H1 (cell line): ENCODE measurements around the gene GALNTL6. TPM values are rescaled to one million over a fixed set of nuclear protein-coding genes. Genes with fewer than 3 reads are reported as not detected.
A peak's percentile ranks its signal among the peaks of the same experiment; 100 is the strongest.

Source experiments
- CTCF ChIA-PET: fragments of 300-600 bp; sonication (Branson Sonifier 250); formaldehyde crosslinking; loops from one replicate; lab custom pipeline; 2021; ENCODE audit not compliant: partially characterized antibody; lab: Charles Lee
- POLR2A ChIA-PET: fragments of 300-600 bp; sonication (Branson Sonifier 250); formaldehyde crosslinking; loops from one replicate; lab custom pipeline; 2021; ENCODE audit warnings: inconsistent platforms; ENCODE audit not compliant: partially characterized antibody; lab: Charles Lee
- DNase-seq, 2 experiments: peaks; one replicate each; pipeline versions ENCODE4 v3.0.0 to v3.0.0-alpha.2; 2010 to 2022; ENCODE audit warnings: low spot score in 2 of 2, low read depth in 1 of 2, mixed read lengths in 1 of 2
- FAIRE-seq: peaks from 2 replicates; lab custom pipeline; 2011; peaks lifted over from hg19 to GRCh38; lab: Jason Lieb, UNC
- H2AFZ ChIP-seq: 2 replicates; pipeline ENCODE4 v1.8.1; 2012; ENCODE audit warnings: low read length, inconsistent platforms
- H2AK5ac ChIP-seq: 2 replicates; pipeline ENCODE4 v1.6.1; 2013; ENCODE audit warnings: low read depth, low read length
- H2BK120ac ChIP-seq: replicated peaks from 2 replicates; pipeline ENCODE3; 2013; ENCODE audit warnings: low read depth, low read length, inconsistent platforms
- H2BK12ac ChIP-seq: 2 replicates; pipeline ENCODE4 v1.6.1; 2013; ENCODE audit warnings: low read depth, low read length
- H2BK15ac ChIP-seq: 2 replicates; pipeline ENCODE4 v1.6.1; 2013; ENCODE audit warnings: low read length
- H2BK20ac ChIP-seq: 2 replicates; pipeline ENCODE4 v1.6.1; 2013; ENCODE audit warnings: low read length
- H2BK5ac ChIP-seq: 2 replicates; pipeline ENCODE4 v1.6.1; 2013; ENCODE audit warnings: low read depth, low read length
- H3K14ac ChIP-seq: 2 replicates; pipeline ENCODE4 v1.6.1; 2013; ENCODE audit warnings: inconsistent platforms; ENCODE audit not compliant: insufficient read length
- H3K18ac ChIP-seq: 2 replicates; pipeline ENCODE4 v1.6.1; 2013; ENCODE audit warnings: low read length; ENCODE audit errors: extremely low read depth
- H3K23ac ChIP-seq: 2 replicates; pipeline ENCODE4 v1.6.1; 2013; ENCODE audit warnings: inconsistent platforms; ENCODE audit not compliant: insufficient read length
- H3K23me2 ChIP-seq: 2 replicates; pipeline ENCODE4 v1.6.1; 2013; ENCODE audit warnings: low read depth, low read length
- H3K27ac ChIP-seq: 2 replicates; pipeline ENCODE4 v1.6.1; 2011; ENCODE audit warnings: low read depth, low read length, inconsistent platforms
- H3K27me3 ChIP-seq, 4 experiments: replicated peaks in 1 of 4; 1 replicate in 1 of 4; 2 replicates in 3 of 4; pipeline versions ENCODE4 v1.6.1 to v1.8.1; 2011 to 2013; ENCODE audit warnings: low read length in 3 of 4, mild to moderate bottlenecking in 3 of 4, inconsistent platforms in 2 of 4, mixed read lengths in 2 of 4, moderate library complexity in 1 of 4; ENCODE audit not compliant: control insufficient read depth in 3 of 4, insufficient read depth in 3 of 4; ENCODE audit errors: extremely low read depth in 1 of 4
- H3K36me3 ChIP-seq, 4 experiments: 2 replicates each; pipeline versions ENCODE4 v1.6.1 to v1.8.1; 2011 to 2013; ENCODE audit warnings: mild to moderate bottlenecking in 4 of 4, low read length in 3 of 4, moderate library complexity in 2 of 4, control low read depth in 1 of 4, inconsistent platforms in 1 of 4; ENCODE audit not compliant: insufficient read depth in 4 of 4, control insufficient read depth in 2 of 4
- H3K4ac ChIP-seq: replicated peaks from 2 replicates; pipeline ENCODE3; 2013; ENCODE audit warnings: low read length, low read depth, mixed read lengths, inconsistent platforms; ENCODE audit not compliant: insufficient read length
- H3K4me1 ChIP-seq, 4 experiments: replicated peaks in 1 of 4; 1 replicate in 1 of 4; 2 replicates in 3 of 4; pipeline versions ENCODE4 v1.6.1 to v1.8.1; 2011 to 2013; ENCODE audit warnings: low read length in 3 of 4, inconsistent platforms in 2 of 4, mixed read lengths in 1 of 4; ENCODE audit not compliant: insufficient read depth in 4 of 4, control insufficient read depth in 3 of 4
- H3K4me2 ChIP-seq, 2 experiments: 2 replicates each; pipeline versions ENCODE4 v1.6.1 to v1.8.1; 2011 to 2013; ENCODE audit warnings: low read depth in 2 of 2, low read length in 2 of 2, control low read depth in 1 of 2, inconsistent platforms in 1 of 2, mild to moderate bottlenecking in 1 of 2; ENCODE audit not compliant: insufficient read depth in 1 of 2
- H3K4me3 ChIP-seq, 4 experiments: fragments of 200-600, 300-600 bp in 1 of 4; sonication (generic), shearing (Covaris generic), sonication (Bioruptor Twin) in 1 of 4; 2 replicates each; pipeline versions ENCODE4 v1.5.1 to v1.8.1; 2011 to 2016; ENCODE audit warnings: low read length in 4 of 4, low read depth in 3 of 4, control low read depth in 2 of 4, inconsistent platforms in 2 of 4, mild to moderate bottlenecking in 2 of 4, mixed read lengths in 1 of 4, moderate library complexity in 1 of 4; ENCODE audit not compliant: insufficient read depth in 2 of 4; ENCODE audit errors: extremely low read depth in 1 of 4
- H3K56ac ChIP-seq: replicated peaks from 2 replicates; pipeline ENCODE3; 2013; ENCODE audit warnings: low read depth, mild to moderate bottlenecking, mixed read lengths, low read length, inconsistent platforms; ENCODE audit not compliant: insufficient read length
- H3K79me1 ChIP-seq: 2 replicates; pipeline ENCODE4 v1.6.1; 2013; ENCODE audit warnings: low read depth, low read length, control low read depth
- H3K79me2 ChIP-seq, 2 experiments: 2 replicates each; pipeline versions ENCODE4 v1.6.1 to v1.8.1; 2012 to 2013; ENCODE audit warnings: low read length in 2 of 2, mild to moderate bottlenecking in 2 of 2, inconsistent platforms in 1 of 2; ENCODE audit not compliant: insufficient read depth in 2 of 2, control insufficient read depth in 1 of 2
- H3K9ac ChIP-seq, 4 experiments: replicated peaks in 1 of 4; 1 replicate in 1 of 4; 2 replicates in 3 of 4; pipeline versions ENCODE4 v1.6.1 to v1.8.1; 2011 to 2013; ENCODE audit warnings: low read depth in 3 of 4, low read length in 3 of 4, control low read depth in 2 of 4, mild to moderate bottlenecking in 2 of 4, moderate library complexity in 2 of 4, inconsistent platforms in 1 of 4; ENCODE audit errors: extremely low read depth in 1 of 4
- H3K9me3 ChIP-seq, 2 experiments: 2 replicates each; pipeline versions ENCODE4 v1.6.1 to v1.8.1; 2012 to 2013; ENCODE audit warnings: mild to moderate bottlenecking in 2 of 2, moderate library complexity in 2 of 2, control low read depth in 1 of 2, inconsistent platforms in 1 of 2, low read depth in 1 of 2, low read length in 1 of 2, mixed read lengths in 1 of 2; ENCODE audit not compliant: insufficient read depth in 2 of 2
- H4K20me1 ChIP-seq, 2 experiments: replicated peaks in 1 of 2; 2 replicates each; pipeline versions ENCODE3 to v1.8.1; 2011 to 2013; ENCODE audit warnings: inconsistent platforms in 2 of 2, low read length in 2 of 2, mild to moderate bottlenecking in 1 of 2; ENCODE audit not compliant: insufficient read depth in 2 of 2, control insufficient read depth in 1 of 2
- H4K5ac ChIP-seq: 2 replicates; pipeline ENCODE4 v1.6.1; 2013; ENCODE audit warnings: low read length, low read depth, mixed read lengths, inconsistent platforms; ENCODE audit not compliant: insufficient read length
- H4K8ac ChIP-seq: 2 replicates; pipeline ENCODE4 v1.8.0; 2013; ENCODE audit warnings: mild to moderate bottlenecking, moderate library complexity, low read length, inconsistent platforms; ENCODE audit not compliant: insufficient read depth; ENCODE audit errors: extremely low read depth
- H4K91ac ChIP-seq: replicated peaks from 2 replicates; pipeline ENCODE3; 2013; ENCODE audit warnings: low read length, mixed read lengths, inconsistent platforms; ENCODE audit not compliant: insufficient read length
- CTBP2 ChIP-seq: IDR thresholded peaks from 2 replicates; pipeline ENCODE4 v1.7.0; 2011; ENCODE audit warnings: borderline replicate concordance, mild to moderate bottlenecking, moderate library complexity, mixed read lengths, low read length; ENCODE audit not compliant: insufficient read depth, insufficient read length
- E2F6 ChIP-seq: IDR thresholded peaks from 2 replicates; pipeline ENCODE4 v1.6.1; 2012; ENCODE audit warnings: inconsistent platforms
- EZH2 ChIP-seq: fragments of 200-600 bp; sonication (generic); IDR thresholded peaks from 2 replicates; pipeline ENCODE4 v1.7.1; 2012; ENCODE audit warnings: low read depth, mild to moderate bottlenecking, moderate library complexity, low read length, inconsistent platforms; ENCODE audit not compliant: severe bottlenecking
- MAFK ChIP-seq: IDR thresholded peaks from 2 replicates; pipeline ENCODE4 v1.6.1; 2012; ENCODE audit warnings: low read depth, mild to moderate bottlenecking, improper control_type of control experiment, low read length
- MAX ChIP-seq: IDR thresholded peaks from 2 replicates; pipeline ENCODE4 v1.6.1; 2012; ENCODE audit warnings: inconsistent platforms
- TEAD4 ChIP-seq: IDR thresholded peaks from 2 replicates; pipeline ENCODE4 v1.6.1; 2012; ENCODE audit warnings: low read depth, low read length, inconsistent platforms, mixed read lengths
- USF2 ChIP-seq: IDR thresholded peaks from 2 replicates; pipeline ENCODE4 v1.6.1; 2011; ENCODE audit warnings: low read length, improper control_type of control experiment
- YY1 ChIP-seq: IDR thresholded peaks from 2 replicates; pipeline ENCODE4 v1.6.1; 2011; ENCODE audit warnings: low read depth, mild to moderate bottlenecking, low read length
- WGBS, 2 experiments: shearing (Covaris generic) in 1 of 2; methylation state at CpG; one replicate each; pipeline versions ENCODE4 v1.1.6 to v1.1.7; 2013 to 2015; ENCODE audit warnings: low lambda C conversion rate in 2 of 2, mixed read lengths in 2 of 2, inconsistent platforms in 1 of 2, low coverage in 1 of 2, missing lambda C conversion rate in 1 of 2; ENCODE audit not compliant: insufficient replicate concordance in 2 of 2, insufficient coverage in 1 of 2, insufficient read length in 1 of 2; ENCODE audit errors: extremely low coverage in 1 of 2, missing lambda C conversion rate in 1 of 2; 5-methylcytosine and 5-hydroxymethylcytosine counted together
- polyA plus RNA-seq, 7 experiments: library from polyadenylated mRNA; depleted of rRNA in 3 of 7; stranded (reverse) in 5 of 7; unstranded in 2 of 7; fragments of >200 nt in 5 of 7; fragments of 200-250 nt in 2 of 7; gene quantifications; 1 replicate in 5 of 7; 2 replicates in 1 of 7; 4 replicates in 1 of 7; pipeline versions ENCODE4 v1.2.1 to v1.2.3, GENCODE V29; 2011 to 2013; ENCODE audit warnings: missing spikeins in 2 of 7, mixed read lengths in 2 of 7
- total RNA-seq: library from RNA; stranded (reverse); fragmentation: NEBNext Ultra II Directional; extraction: Animal tissue kit (Norgen Biotek cat#: 25700); gene quantifications from 2 replicates; pipeline ENCODE4 v1.2.1, GENCODE V29; 2021

The GALNTL6 gene
- total and polyA plus RNA-seq, 2 of the 8 experiments (the other 6 are each of a cell fraction or from before 2014, with no cell fraction given): 0.03 to 0.32 TPM

- Histone ChIP-seq H3K23me2 (peaks cover 19% of the 10 kb centered on the region), H2BK15ac (no peak overlapping the region), H3K23ac (no peak overlapping the region), H3K9me3 (no peaks in the 10 kb centered on the region), H3K4me1 (peaks cover 2 to 10% (median 4%) of the 10 kb centered on the region in 4 experiments; a peak in 6 of 7 replicates), H2AFZ (peak overlapping the region; percentile 93), H2AK5ac (no peak overlapping the region), H3K27ac (no peak overlapping the region), H2BK20ac (no peak overlapping the region), H3K14ac (no peak overlapping the region), H3K18ac (no peak overlapping the region; the same call in 1 of the 2 replicates), H4K91ac (no peak overlapping the region), H3K36me3 (no peaks in the 10 kb centered on the region), H2BK12ac (0 out of 2 replicates have a peak overlapping the region, but pooled peaks have one; percentile 12), H2BK5ac (no peak overlapping the region), H3K4ac (no peak overlapping the region), H3K27me3 (peaks cover 15 to 40% (median 34%) of the 10 kb centered on the region in 4 experiments), H2BK120ac (peak overlapping the region; percentile 54), H3K9ac (no peak overlapping the region), H3K4me3 (peak overlapping the region; percentile 38 to 66 (median 60)), H3K56ac (no peak overlapping the region), H3K79me1 (no peaks in the 10 kb centered on the region), H4K5ac (peak overlapping the region; percentile 10), H4K8ac (no peak overlapping the region; the same call in 1 of the 2 replicates), H4K20me1 (no peaks in the 10 kb centered on the region), H3K79me2 (no peaks in the 10 kb centered on the region), H3K4me2 (peak overlapping the region; percentile 94 to 99)
- FAIRE-seq: no peak
- peak in 1 of 2 experiments; percentile 59 for DNase-seq
- WGBS, 2 experiments: 3% methylated on average over 29 of the region's 43 CpGs; no CpG with 5 or more reads in 1 of the 2 experiments
- POLR2A ChIA-PET: no interaction called here
- CTCF ChIA-PET: interaction anchor here (1.6 kb wide), 1 partner anchor 20 kb away, joined by 5 read pairs; no protein-coding TSS in a partner anchor
- TF ChIP-seq E2F6 (peak; percentile 18; the same call in 1 of the 2 replicates), MAX (0 out of 2 replicates have a peak, but pooled peaks have one; percentile 4), USF2 (no peak), YY1 (no peak), EZH2 (peak; percentile 66), TEAD4 (peak; percentile 46; the same call in 1 of the 2 replicates), CTBP2 (no peak), MAFK (no peak)
Measured at GRCh38 chr4:171813526-171814250, 484 bp downstream of the GALNTL6 start.
